Upper lobe of right lung (tissue), 1 donor: ENCODE measurements around the gene SOX18. TPM values are rescaled to one million over a fixed set of nuclear protein-coding genes. Genes with fewer than 3 reads are reported as not detected.
A peak's percentile ranks its signal among the peaks of the same experiment; 100 is the strongest.

Experiments
- ATAC-seq: fragments of 200-7000 bp; cut with Tn5 transposase; one replicate; pipeline ENCODE4 v1.9.1; 2020; ENCODE audit warnings: mild to moderate bottlenecking, moderate library complexity
- DNase-seq: peaks from one replicate; pipeline ENCODE4 v3.0.0-alpha.2; 2020
- H3K27ac ChIP-seq: fragments of 200-600 bp; one replicate; pipeline ENCODE4 v1.8.0; 2022
- H3K27me3 ChIP-seq: fragments of 200-600 bp; one replicate; pipeline ENCODE4 v1.8.0; 2022; ENCODE audit warnings: mild to moderate bottlenecking
- H3K36me3 ChIP-seq: fragments of 200-600 bp; one replicate; pipeline ENCODE4 v1.8.0; 2022
- H3K4me1 ChIP-seq: fragments of 200-600 bp; one replicate; pipeline ENCODE4 v1.8.0; 2022
- H3K4me3 ChIP-seq: fragments of 200-600 bp; one replicate; pipeline ENCODE4 v1.8.0; 2022; ENCODE audit warnings: mild to moderate bottlenecking
- H3K9me3 ChIP-seq: fragments of 200-600 bp; one replicate; pipeline ENCODE4 v1.8.0; 2022
- intact Hi-C: fragments of 100-400 bp; cut with DNase I; formaldehyde crosslinking; loops from one replicate; pipeline ENCODE4 v1.11.0; 2022
- total RNA-seq: library from RNA; stranded (reverse); fragmentation: NEBNext Ultra II Directional; extraction: Animal tissue kit (Norgen Biotek cat#: 25700); gene quantifications from one replicate; pipeline ENCODE4 v1.2.1, GENCODE V29; 2021
- TF ChIP-seq, protein P1 (sequence below): fragments of 200-600 bp; IDR thresholded peaks from one replicate; pipeline ENCODE4 v1.8.0; 2022; ENCODE audit warnings: antibody characterized with exemption
- donor health status: DM: no; HTN: yes; CAD: no; lungs with severe emphysema.

SOX18 gene
- total RNA-seq, 1 donor from 2014 or later, result 135 TPM

DNA sequence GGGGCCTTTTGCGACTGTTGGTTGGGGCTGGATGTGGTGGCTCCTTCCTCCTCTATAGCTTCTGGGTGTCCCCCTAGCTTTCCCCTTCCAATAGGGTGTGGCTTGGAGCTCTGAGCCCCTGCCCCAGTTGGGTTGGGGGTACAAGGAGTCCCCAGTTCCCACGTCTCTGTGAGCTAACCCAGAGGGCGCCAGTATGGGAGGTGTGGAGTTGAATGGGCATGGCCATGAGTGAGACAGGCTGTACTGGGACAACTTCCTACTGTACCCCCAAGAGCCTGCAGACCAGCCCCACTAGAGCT is 12.3 kb downstream of the SOX18 start:
- ATAC-seq, result no peak
- no peak overlapping the region for H3K27ac ChIP-seq
- DNase-seq, result no peak
- no peaks in the 10 kb centered on the region for H3K9me3 ChIP-seq
- TF ChIP-seq, protein P1, sequence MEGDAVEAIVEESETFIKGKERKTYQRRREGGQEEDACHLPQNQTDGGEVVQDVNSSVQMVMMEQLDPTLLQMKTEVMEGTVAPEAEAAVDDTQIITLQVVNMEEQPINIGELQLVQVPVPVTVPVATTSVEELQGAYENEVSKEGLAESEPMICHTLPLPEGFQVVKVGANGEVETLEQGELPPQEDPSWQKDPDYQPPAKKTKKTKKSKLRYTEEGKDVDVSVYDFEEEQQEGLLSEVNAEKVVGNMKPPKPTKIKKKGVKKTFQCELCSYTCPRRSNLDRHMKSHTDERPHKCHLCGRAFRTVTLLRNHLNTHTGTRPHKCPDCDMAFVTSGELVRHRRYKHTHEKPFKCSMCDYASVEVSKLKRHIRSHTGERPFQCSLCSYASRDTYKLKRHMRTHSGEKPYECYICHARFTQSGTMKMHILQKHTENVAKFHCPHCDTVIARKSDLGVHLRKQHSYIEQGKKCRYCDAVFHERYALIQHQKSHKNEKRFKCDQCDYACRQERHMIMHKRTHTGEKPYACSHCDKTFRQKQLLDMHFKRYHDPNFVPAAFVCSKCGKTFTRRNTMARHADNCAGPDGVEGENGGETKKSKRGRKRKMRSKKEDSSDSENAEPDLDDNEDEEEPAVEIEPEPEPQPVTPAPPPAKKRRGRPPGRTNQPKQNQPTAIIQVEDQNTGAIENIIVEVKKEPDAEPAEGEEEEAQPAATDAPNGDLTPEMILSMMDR, result no peak
- intact Hi-C loops, result no loop called here
- peaks cover 36% of the 10 kb centered on the region for H3K4me1 ChIP-seq
- peaks cover 16% of the 10 kb centered on the region for H3K36me3 ChIP-seq
- H3K27me3 ChIP-seq, result peaks cover 44% of the 10 kb centered on the region
- no peak overlapping the region for H3K4me3 ChIP-seq

DNA sequence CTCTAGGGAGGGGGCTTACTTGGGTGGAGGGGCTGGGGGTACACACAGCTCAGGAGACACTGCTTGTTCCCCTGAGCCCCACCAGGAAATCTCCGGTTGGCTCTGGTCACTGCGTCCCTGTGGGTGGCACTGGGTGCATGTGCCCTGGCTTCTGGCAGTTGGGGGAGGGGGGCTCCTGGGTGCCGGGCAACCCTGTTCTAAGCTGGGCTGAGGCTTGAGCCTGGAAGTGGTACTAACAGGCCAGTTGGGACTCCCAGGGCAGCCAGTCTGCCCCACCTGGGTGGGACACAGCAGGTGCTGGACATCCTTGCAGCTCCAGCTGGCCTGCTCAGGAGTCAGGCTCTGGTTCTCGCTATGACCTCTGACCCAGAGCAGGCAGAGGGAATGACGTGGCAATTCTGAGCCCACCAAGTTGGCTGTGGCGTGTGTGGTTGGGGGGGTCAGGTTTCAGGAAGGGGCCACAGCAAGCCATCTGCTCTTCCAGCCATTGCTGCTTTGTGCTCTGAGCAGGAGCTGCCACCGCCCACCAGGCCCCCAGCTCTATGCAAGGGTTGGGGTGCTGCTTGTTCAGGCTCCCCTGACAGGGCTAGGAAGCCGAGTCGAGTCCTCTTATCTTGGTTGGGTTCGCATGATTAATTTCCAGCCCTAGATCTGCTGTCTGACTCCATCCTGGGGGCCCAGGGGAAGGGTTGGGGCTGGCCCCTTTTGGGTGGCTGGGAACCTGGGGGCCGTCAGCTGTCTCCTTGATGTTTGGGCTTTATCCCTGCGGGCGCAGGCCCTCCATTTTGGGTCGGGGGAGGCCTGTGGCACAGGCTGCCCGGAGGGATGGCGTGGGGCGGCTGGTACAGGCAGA is 12.9 kb downstream of the SOX18 start:
- Histone ChIP-seq H3K27ac (no peak overlapping the region), H3K36me3 (peaks cover 22% of the 10 kb centered on the region), H3K27me3 (peaks cover 38% of the 10 kb centered on the region), H3K4me1 (peaks cover 31% of the 10 kb centered on the region), H3K4me3 (no peak overlapping the region), H3K9me3 (no peaks in the 10 kb centered on the region)
- DNase-seq (no peak), ATAC-seq (no peak)
- TF ChIP-seq, protein P1, result no peak
- intact Hi-C loops, result no loop called here

DNA sequence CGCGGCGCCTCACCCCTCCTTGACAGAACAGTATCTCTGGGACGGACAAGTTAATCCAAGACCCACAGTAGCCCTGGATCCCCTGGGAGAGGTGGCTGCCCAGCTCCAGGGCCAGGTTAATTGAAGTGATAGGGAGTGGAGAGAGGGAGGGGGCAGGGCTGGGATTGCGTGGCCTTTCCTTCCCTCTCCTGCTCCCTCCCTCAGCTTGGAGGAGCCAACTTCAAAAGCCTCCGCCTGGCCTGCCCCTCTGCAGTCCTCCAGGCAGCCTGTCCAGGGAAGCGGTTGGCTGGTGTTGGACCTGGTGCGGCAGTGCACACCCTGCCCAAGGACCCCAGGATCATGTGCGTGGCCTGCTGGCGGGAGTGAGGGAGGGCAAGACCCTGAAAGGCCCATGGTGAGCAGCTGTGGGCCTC is 13.5 kb downstream of the SOX18 start, which contains the start of gene C20orf204:
C20orf204 (plus strand) TSS at position 250 of the 413 bp plus-strand sequence; CDS start at position 392, 142 bp downstream.
- intact Hi-C loops, result no loop called here
- Histone ChIP-seq H3K4me3 (no peak within 1 kb of the TSS), H3K27ac (no peak within 1 kb of the TSS), H3K4me1 (peaks cover 24% of the 10 kb centered on the region), H3K27me3 (peaks cover 32% of the 10 kb centered on the region), H3K36me3 (peaks cover 27% of the 10 kb centered on the region), H3K9me3 (no peaks in the 10 kb centered on the region)
- DNase-seq (no peak), ATAC-seq (no peak)
- TF ChIP-seq, protein P1, result no peak

DNA sequence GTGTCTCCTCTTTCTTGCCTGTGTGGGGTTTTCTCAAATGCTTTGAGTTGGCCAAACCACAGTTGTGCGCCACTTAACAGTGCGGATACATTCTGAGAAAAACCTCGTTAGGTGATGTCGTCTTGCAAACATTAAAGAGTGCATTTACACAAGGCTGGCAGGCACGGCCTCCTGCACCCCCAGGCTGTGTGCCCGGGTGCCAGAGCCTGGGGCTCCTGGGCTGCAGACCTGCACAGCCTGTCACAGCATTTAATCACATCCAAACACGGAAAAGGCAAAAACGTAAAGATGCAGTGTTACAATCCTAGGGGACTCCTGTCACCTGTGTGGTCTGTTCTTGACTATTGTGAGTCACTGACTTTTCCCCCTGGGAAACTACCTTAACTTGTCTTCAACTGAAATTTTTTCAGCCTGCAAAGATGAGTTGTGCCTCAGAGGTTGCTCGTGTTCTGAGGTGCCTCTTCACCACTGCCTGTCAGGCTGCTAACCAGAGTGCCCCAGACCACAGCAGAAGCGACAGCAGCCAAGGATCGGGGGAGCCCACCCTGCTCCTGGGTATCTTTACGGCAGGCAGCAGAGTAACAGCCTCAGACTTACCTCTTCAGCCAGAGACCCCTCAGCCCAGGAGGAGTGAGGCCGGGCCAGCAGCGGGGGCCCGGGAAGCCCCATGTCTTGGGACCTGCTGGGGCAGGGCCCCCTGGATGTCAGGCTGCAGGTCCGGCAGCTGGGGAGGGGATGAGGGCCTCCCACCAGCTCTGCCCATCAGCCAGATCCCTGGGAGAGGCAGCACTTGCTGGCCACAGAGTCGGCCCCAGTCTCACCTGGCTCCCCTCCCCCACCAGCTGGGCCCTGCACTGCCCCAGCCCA is 14.1 kb downstream of the SOX18 start:
- H3K27ac ChIP-seq, result no peak overlapping the region
- no peaks in the 10 kb centered on the region for H3K9me3 ChIP-seq
- H3K27me3 ChIP-seq, result peaks cover 25% of the 10 kb centered on the region
- intact Hi-C loops, result no loop called here
- TF ChIP-seq, protein P1, result no peak
- H3K36me3 ChIP-seq, result peaks cover 34% of the 10 kb centered on the region
- DNase-seq (peak; percentile 62), ATAC-seq (no peak)
- no peak overlapping the region for H3K4me3 ChIP-seq
- H3K4me1 ChIP-seq, result peaks cover 20% of the 10 kb centered on the region

DNA sequence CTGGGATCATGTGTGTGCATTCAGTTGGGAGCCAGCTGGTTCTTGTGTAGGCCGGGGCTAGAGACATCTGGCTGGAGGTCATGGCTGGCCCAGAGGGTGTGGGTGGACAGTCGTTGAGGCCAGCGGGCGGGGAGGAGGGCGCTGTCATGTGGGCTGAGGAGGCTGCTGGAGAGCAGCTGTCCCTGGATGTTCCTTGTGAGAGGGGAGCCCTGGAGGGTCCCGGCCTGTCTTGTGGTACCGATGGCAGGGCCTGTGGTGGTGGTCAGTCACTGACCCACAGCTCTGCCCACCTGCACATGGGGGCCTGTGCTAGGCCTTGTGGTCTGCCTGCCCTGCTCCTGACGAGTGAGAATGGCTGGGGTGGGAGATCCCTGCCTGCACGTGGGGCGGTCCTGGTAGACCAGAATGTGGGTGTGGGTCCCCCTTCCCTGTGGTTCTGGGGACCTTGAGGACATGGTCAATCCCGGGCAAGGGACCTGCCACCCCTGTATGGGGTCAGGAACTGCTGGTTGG is 15.4 kb downstream of the SOX18 start:
- Histone ChIP-seq H3K9me3 (no peaks in the 10 kb centered on the region), H3K4me3 (no peak overlapping the region), H3K4me1 (peaks cover 16% of the 10 kb centered on the region), H3K36me3 (peaks cover 46% of the 10 kb centered on the region), H3K27me3 (peaks cover 21% of the 10 kb centered on the region), H3K27ac (no peak overlapping the region)
- DNase-seq, result no peak
- no peak for ATAC-seq
- intact Hi-C loops, result no loop called here
- TF ChIP-seq, protein P1, result no peak
